ENCODE results near the gene HJURP. TPM values are rescaled to one million over a fixed set of nuclear protein-coding genes. Genes with fewer than 3 reads are reported as not detected.

HJURP gene
- total RNA-seq, 1 donor from 2014 or later: 19.4 TPM

- no peak overlapping the region for H3K4me3 Mint-ChIP-seq
- peaks cover 3% of the 10 kb centered on the region for H3K4me1 Mint-ChIP-seq
- peaks cover 3% of the 10 kb centered on the region for H3K36me3 Mint-ChIP-seq
- peak in 1 of 2 experiments; percentile 17 for DNase-seq (ENCODE audit: low spot score in 2 of 2, unreplicated experiment in 2 of 2)
- peaks cover 10% of the 10 kb centered on the region for H3K9me3 Mint-ChIP-seq
- H3K27me3 Mint-ChIP-seq (ENCODE audit: low read depth): peaks cover 34% of the 10 kb centered on the region
- H3K27ac Mint-ChIP-seq: no peak overlapping the region
- TF ChIP-seq CTCF (IDR thresholded peaks at IDR 0.05; ENCODE audit: unreplicated experiment): no peak
These were observed 43.2 kb downstream of the HJURP start for GRCh38 chr2:233811087-233811486.

GRCh38 chr2:233810385-233810784, 44.0 kb downstream of the HJURP start:
- no peak for TF ChIP-seq CTCF (IDR thresholded peaks at IDR 0.05; ENCODE audit: unreplicated experiment)
- Mint-ChIP-seq H3K36me3 (peaks cover 3% of the 10 kb centered on the region), H3K27me3 (ENCODE audit: low read depth) (peaks cover 39% of the 10 kb centered on the region), H3K27ac (no peak overlapping the region), H3K4me3 (no peak overlapping the region), H3K9me3 (peaks cover 3% of the 10 kb centered on the region), H3K4me1 (no peaks in the 10 kb centered on the region)
- DNase-seq (ENCODE audit: low spot score in 2 of 2, unreplicated experiment in 2 of 2): no peak

GRCh38 chr2:233807966-233808935, 46.1 kb downstream of the HJURP start:
- DNase-seq (ENCODE audit: low spot score in 2 of 2, unreplicated experiment in 2 of 2): peak in 1 of 2 experiments; percentile 21
- Mint-ChIP-seq H3K36me3 (no peaks in the 10 kb centered on the region), H3K9me3 (no peaks in the 10 kb centered on the region), H3K27me3 (ENCODE audit: low read depth) (peaks cover 59% of the 10 kb centered on the region), H3K27ac (no peak overlapping the region), H3K4me1 (no peaks in the 10 kb centered on the region), H3K4me3 (no peak overlapping the region)
- TF ChIP-seq CTCF (IDR thresholded peaks at IDR 0.05; ENCODE audit: unreplicated experiment): no peak

GRCh38 chr2:233807215-233807865, 47.0 kb downstream of the HJURP start:
- H3K27ac Mint-ChIP-seq: no peak overlapping the region
- peaks cover 59% of the 10 kb centered on the region for H3K27me3 Mint-ChIP-seq (ENCODE audit: low read depth)
- no peaks in the 10 kb centered on the region for H3K9me3 Mint-ChIP-seq
- DNase-seq (ENCODE audit: low spot score in 2 of 2, unreplicated experiment in 2 of 2): peak in 1 of 2 experiments; percentile 25
- no peaks in the 10 kb centered on the region for H3K36me3 Mint-ChIP-seq
- no peak for TF ChIP-seq CTCF (IDR thresholded peaks at IDR 0.05; ENCODE audit: unreplicated experiment)
- H3K4me3 Mint-ChIP-seq: no peak overlapping the region
- no peaks in the 10 kb centered on the region for H3K4me1 Mint-ChIP-seq

- peaks cover 6% of the 10 kb centered on the region for H3K9me3 Mint-ChIP-seq
- H3K27me3 Mint-ChIP-seq (ENCODE audit: low read depth): peaks cover 40% of the 10 kb centered on the region
- H3K27ac Mint-ChIP-seq: no peak overlapping the region
- no peak for TF ChIP-seq CTCF (IDR thresholded peaks at IDR 0.05; ENCODE audit: unreplicated experiment)
- DNase-seq (ENCODE audit: low spot score in 2 of 2, unreplicated experiment in 2 of 2): peak in 1 of 2 experiments; percentile 31
- H3K4me1 Mint-ChIP-seq: no peaks in the 10 kb centered on the region
- H3K4me3 Mint-ChIP-seq: no peak overlapping the region
- H3K36me3 Mint-ChIP-seq: no peaks in the 10 kb centered on the region
These were observed 50.3 kb downstream of the HJURP start for GRCh38 chr2:233803994-233804393.
